Activated CD8-positive, alpha-beta memory T cell treated with anti-CD3 and anti-CD28 coated beads, Interleukin-2, amount 10 ng/mL, durations not matched to agents 7 days and 5 days (primary cell): ENCODE results near the gene REV3L. TPM values are rescaled to one million over a fixed set of nuclear protein-coding genes. Genes with fewer than 3 reads are reported as not detected.

Source experiments
- ATAC-seq: fragments of 150-1000 bp; cut with Tn5 transposase; one replicate; pipeline ENCODE4 v1.10.0; 2021; ENCODE audit warnings: moderate library complexity
- CTCF ChIA-PET: fragments of 350-600 bp; sonication (Branson Sonifier 250); formaldehyde crosslinking; loops from one replicate; lab custom pipeline; 2021; ENCODE audit warnings: antibody characterized with exemption; lab: Charles Lee
- DNase-seq: peaks from one replicate; pipeline ENCODE4 v3.0.0-alpha.2; 2020
- H3K27ac Mint-ChIP-seq: one replicate; pipeline ENCODE4 v1.8.0; 2021; ENCODE audit warnings: mild to moderate bottlenecking, mixed read lengths
- H3K27me3 Mint-ChIP-seq: one replicate; pipeline ENCODE4 v1.8.0; 2021; ENCODE audit warnings: mixed read lengths
- H3K36me3 Mint-ChIP-seq: one replicate; pipeline ENCODE4 v1.8.0; 2021; ENCODE audit warnings: mild to moderate bottlenecking, mixed read lengths
- H3K4me1 Mint-ChIP-seq: one replicate; pipeline ENCODE4 v1.8.0; 2021; ENCODE audit warnings: mixed read lengths
- H3K4me3 Mint-ChIP-seq: one replicate; pipeline ENCODE4 v1.8.0; 2021; ENCODE audit warnings: mild to moderate bottlenecking, moderate library complexity, mixed read lengths
- H3K9me3 Mint-ChIP-seq: one replicate; pipeline ENCODE4 v1.8.0; 2022; ENCODE audit warnings: low read depth, mixed read lengths
- total RNA-seq, 2 experiments: library from RNA; stranded (reverse); gene quantifications; one replicate each; pipeline ENCODE4 v1.2.3, GENCODE V29; 2021

The REV3L gene
- total RNA-seq, 2 experiments from 2014 or later = 23.7 to 24.3 TPM

- no peak for DNase-seq
- Mint-ChIP-seq H3K4me1 (no peaks in the 10 kb centered on the region), H3K4me3 (no peak overlapping the region), H3K9me3 (peaks cover 14% of the 10 kb centered on the region), H3K27ac (no peak overlapping the region), H3K36me3 (peaks cover 78% of the 10 kb centered on the region), H3K27me3 (no peaks in the 10 kb centered on the region)
- ATAC-seq = no peak
- CTCF ChIA-PET = no interaction called here
Observed at GRCh38 chr6:111276335-111276734, 206.7 kb downstream of the REV3L start.

- no peak overlapping the region for H3K4me3 Mint-ChIP-seq
- H3K27me3 Mint-ChIP-seq = no peaks in the 10 kb centered on the region
- DNase-seq = no peak
- ATAC-seq = no peak
- H3K36me3 Mint-ChIP-seq = peaks cover 74% of the 10 kb centered on the region
- no peak overlapping the region for H3K27ac Mint-ChIP-seq
- CTCF ChIA-PET = no interaction called here
- no peaks in the 10 kb centered on the region for H3K4me1 Mint-ChIP-seq
- H3K9me3 Mint-ChIP-seq = peaks cover 14% of the 10 kb centered on the region
Observed at GRCh38 chr6:111274593-111275217, 208.3 kb downstream of the REV3L start.

GRCh38 chr6:111270121-111270520 is 212.9 kb downstream of the REV3L start:
- DNase-seq (no peak), ATAC-seq (no peak)
- Mint-ChIP-seq H3K27me3 (no peaks in the 10 kb centered on the region), H3K9me3 (peaks cover 8% of the 10 kb centered on the region), H3K27ac (no peak overlapping the region), H3K4me1 (peaks cover 5% of the 10 kb centered on the region), H3K36me3 (peaks cover 69% of the 10 kb centered on the region), H3K4me3 (no peak overlapping the region)
- CTCF ChIA-PET = interaction anchor here (3.6 kb wide), 1 partner anchor 11 kb away, joined by 15 read pairs; a partner anchor contains a TSS

- no peak overlapping the region for H3K4me3 Mint-ChIP-seq
- H3K27ac Mint-ChIP-seq = no peak overlapping the region
- H3K36me3 Mint-ChIP-seq = peaks cover 65% of the 10 kb centered on the region
- H3K4me1 Mint-ChIP-seq = peaks cover 5% of the 10 kb centered on the region
- H3K27me3 Mint-ChIP-seq = no peaks in the 10 kb centered on the region
- DNase-seq (no peak), ATAC-seq (no peak)
- peaks cover 7% of the 10 kb centered on the region for H3K9me3 Mint-ChIP-seq
- CTCF ChIA-PET = interaction anchor here (3.6 kb wide), 1 partner anchor 10 kb away, joined by 15 read pairs; a partner anchor contains a TSS
Observed at GRCh38 chr6:111269401-111269970, 213.5 kb downstream of the REV3L start.

- no peak for DNase-seq
- Mint-ChIP-seq H3K4me1 (peaks cover 10% of the 10 kb centered on the region), H3K4me3 (no peak overlapping the region), H3K9me3 (no peaks in the 10 kb centered on the region), H3K27me3 (no peaks in the 10 kb centered on the region), H3K36me3 (peaks cover 57% of the 10 kb centered on the region), H3K27ac (no peak overlapping the region)
- CTCF ChIA-PET = interaction anchor here (3.6 kb wide), 1 partner anchor 9 kb away, joined by 15 read pairs; a partner anchor contains a TSS
- no peak for ATAC-seq
Observed at GRCh38 chr6:111267764-111268333, 215.2 kb downstream of the REV3L start.

- Mint-ChIP-seq H3K27ac (no peak overlapping the region), H3K4me1 (peaks cover 15% of the 10 kb centered on the region), H3K27me3 (no peaks in the 10 kb centered on the region), H3K9me3 (no peaks in the 10 kb centered on the region), H3K36me3 (peaks cover 55% of the 10 kb centered on the region), H3K4me3 (no peak overlapping the region)
- DNase-seq = no peak
- CTCF ChIA-PET = no interaction called here
- ATAC-seq = no peak
Observed at GRCh38 chr6:111266276-111266675, 216.7 kb downstream of the REV3L start.

GRCh38 chr6:111265842-111266241 is 217.2 kb downstream of the REV3L start:
- Mint-ChIP-seq H3K36me3 (peaks cover 54% of the 10 kb centered on the region), H3K9me3 (no peaks in the 10 kb centered on the region), H3K27ac (no peak overlapping the region), H3K4me1 (peaks cover 20% of the 10 kb centered on the region), H3K4me3 (no peak overlapping the region), H3K27me3 (no peaks in the 10 kb centered on the region)
- DNase-seq = no peak
- CTCF ChIA-PET = no interaction called here
- ATAC-seq = no peak

GRCh38 chr6:111263837-111264236 is 219.2 kb downstream of the REV3L start:
- Mint-ChIP-seq H3K4me3 (no peak overlapping the region), H3K27me3 (no peaks in the 10 kb centered on the region), H3K9me3 (no peaks in the 10 kb centered on the region), H3K36me3 (peaks cover 41% of the 10 kb centered on the region), H3K27ac (peak overlapping the region; percentile 5), H3K4me1 (peaks cover 31% of the 10 kb centered on the region)
- CTCF ChIA-PET = interaction anchor here (1.1 to 1.3 kb wide), 2 partner anchors 28 to 253 kb away, joined by 3 read pairs; no protein-coding TSS in a partner anchor
- DNase-seq (no peak), ATAC-seq (no peak)

GRCh38 chr6:111260570-111261298 is 222.3 kb downstream of the REV3L start:
- peak overlapping the region; percentile 77 for H3K4me3 Mint-ChIP-seq
- CTCF ChIA-PET = interaction anchor here (2.2 kb wide), 1 partner anchor 97 kb away, joined by 4 read pairs; no protein-coding TSS in a partner anchor
- H3K27ac Mint-ChIP-seq = peak overlapping the region; percentile 32
- H3K27me3 Mint-ChIP-seq = peaks cover 10% of the 10 kb centered on the region
- DNase-seq (no peak), ATAC-seq (no peak)
- H3K4me1 Mint-ChIP-seq = peaks cover 33% of the 10 kb centered on the region
- peaks cover 15% of the 10 kb centered on the region for H3K36me3 Mint-ChIP-seq
- H3K9me3 Mint-ChIP-seq = no peaks in the 10 kb centered on the region

- no peaks in the 10 kb centered on the region for H3K9me3 Mint-ChIP-seq
Observed at GRCh38 chr6:111259089-111259831, 223.8 kb downstream of the REV3L start.

GRCh38 chr6:111258615-111259088 is 224.4 kb downstream of the REV3L start:
- peak overlapping the region; percentile 88 for H3K27ac Mint-ChIP-seq
- CTCF ChIA-PET = interaction anchor here (0.7 to 2.3 kb wide), 53 partner anchors 9 to 790 kb away, joined by 3 to 72 read pairs (median 4); partner anchors contain the start of genes CDK19, REV3L, RPF2 and TRAF3IP2
- H3K4me3 Mint-ChIP-seq = peak overlapping the region; percentile 77
- H3K9me3 Mint-ChIP-seq = no peaks in the 10 kb centered on the region
- H3K27me3 Mint-ChIP-seq = peaks cover 24% of the 10 kb centered on the region
- H3K4me1 Mint-ChIP-seq = peaks cover 32% of the 10 kb centered on the region
- H3K36me3 Mint-ChIP-seq = peaks cover 4% of the 10 kb centered on the region
- no peak for ATAC-seq
- DNase-seq = no peak

More at GRCh38 chr6:111259089-111259831, 223.8 kb downstream of the REV3L start:
- ATAC-seq (peak; percentile 95), DNase-seq (peak; percentile 99)
- Mint-ChIP-seq H3K4me1 (peaks cover 35% of the 10 kb centered on the region), H3K27ac (peak overlapping the region; percentile 88), H3K4me3 (peak overlapping the region; percentile 77), H3K36me3 (peaks cover 10% of the 10 kb centered on the region), H3K27me3 (peaks cover 18% of the 10 kb centered on the region)
- CTCF ChIA-PET = interaction anchor here (0.6 to 2.3 kb wide), 58 partner anchors 9 to 789 kb away, joined by 3 to 72 read pairs (median 4); partner anchors contain the start of genes CDK19, REV3L, RPF2 and TRAF3IP2

- peaks cover 30% of the 10 kb centered on the region for H3K4me1 Mint-ChIP-seq
- no peak overlapping the region for H3K4me3 Mint-ChIP-seq
- H3K27ac Mint-ChIP-seq = no peak overlapping the region
- CTCF ChIA-PET = interaction anchor here (0.9 to 2.3 kb wide), 19 partner anchors 8 to 785 kb away, joined by 3 to 72 read pairs (median 6); partner anchors contain the start of genes CDK19, REV3L and TRAF3IP2
- H3K9me3 Mint-ChIP-seq = no peaks in the 10 kb centered on the region
- H3K27me3 Mint-ChIP-seq = peaks cover 26% of the 10 kb centered on the region
- H3K36me3 Mint-ChIP-seq = peaks cover 3% of the 10 kb centered on the region
- DNase-seq (no peak), ATAC-seq (no peak)
Observed at GRCh38 chr6:111258010-111258409, 225.0 kb downstream of the REV3L start.
